Measurements from ENCODE around the gene CLCN6.

DNA sequence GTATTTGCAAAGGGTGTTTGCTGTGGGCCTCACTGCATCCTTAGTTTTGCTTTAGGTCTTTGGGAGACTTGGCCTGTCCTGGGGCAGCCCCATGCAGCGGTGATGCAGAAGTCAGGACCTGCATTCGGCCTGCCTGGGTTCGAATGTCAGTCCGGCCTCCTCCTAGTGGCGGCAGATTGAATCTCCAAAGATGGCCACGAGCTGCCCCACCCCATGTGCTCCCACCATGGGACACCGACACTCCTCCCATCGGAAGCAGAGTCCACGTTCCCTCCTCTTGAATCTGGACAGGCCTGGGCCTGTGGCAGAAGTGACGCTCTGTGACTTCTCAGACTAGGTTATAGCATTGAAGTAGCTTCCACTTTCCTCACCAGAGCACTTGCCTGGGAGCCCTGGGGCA is 69.1 kb downstream of the CLCN6 start:
- TF ChIP-seq, protein P1, sequence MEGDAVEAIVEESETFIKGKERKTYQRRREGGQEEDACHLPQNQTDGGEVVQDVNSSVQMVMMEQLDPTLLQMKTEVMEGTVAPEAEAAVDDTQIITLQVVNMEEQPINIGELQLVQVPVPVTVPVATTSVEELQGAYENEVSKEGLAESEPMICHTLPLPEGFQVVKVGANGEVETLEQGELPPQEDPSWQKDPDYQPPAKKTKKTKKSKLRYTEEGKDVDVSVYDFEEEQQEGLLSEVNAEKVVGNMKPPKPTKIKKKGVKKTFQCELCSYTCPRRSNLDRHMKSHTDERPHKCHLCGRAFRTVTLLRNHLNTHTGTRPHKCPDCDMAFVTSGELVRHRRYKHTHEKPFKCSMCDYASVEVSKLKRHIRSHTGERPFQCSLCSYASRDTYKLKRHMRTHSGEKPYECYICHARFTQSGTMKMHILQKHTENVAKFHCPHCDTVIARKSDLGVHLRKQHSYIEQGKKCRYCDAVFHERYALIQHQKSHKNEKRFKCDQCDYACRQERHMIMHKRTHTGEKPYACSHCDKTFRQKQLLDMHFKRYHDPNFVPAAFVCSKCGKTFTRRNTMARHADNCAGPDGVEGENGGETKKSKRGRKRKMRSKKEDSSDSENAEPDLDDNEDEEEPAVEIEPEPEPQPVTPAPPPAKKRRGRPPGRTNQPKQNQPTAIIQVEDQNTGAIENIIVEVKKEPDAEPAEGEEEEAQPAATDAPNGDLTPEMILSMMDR (IDR thresholded peaks at IDR 0.05; ENCODE audit: low read depth, low read length), result no peak
- no peak for TF ChIP-seq EZH2phosphoT487 (IDR thresholded peaks at IDR 0.05; ENCODE audit: low read depth)
